Endothelial cell of umbilical vein (primary cell): ENCODE data around the gene GALR3. TPM values are rescaled to one million over a fixed set of nuclear protein-coding genes. Genes with fewer than 3 reads are reported as not detected.

ENCODE experiments used
- BruUV-seq: library from RNA; stranded (reverse); fragments of 400-500 nt; replicated peaks from 2 replicates; lab custom pipeline; 2021; lab: Mats Ljungman, UMichigan
- CTCF ChIA-PET: fragments of 300-600, 350-600 bp; sonication (Branson Sonifier 250); formaldehyde crosslinking; loops from one replicate; lab custom pipeline; 2021; ENCODE audit warnings: antibody characterized with exemption, inconsistent platforms; lab: Charles Lee
- POLR2A ChIA-PET: fragments of 300-600, 350-600 bp; sonication (Branson Sonifier 250); formaldehyde crosslinking; loops from one replicate; lab custom pipeline; 2021; ENCODE audit warnings: antibody characterized with exemption, inconsistent platforms; lab: Charles Lee
- DNase-seq: peaks from one replicate; pipeline ENCODE4 v3.0.0-alpha.2; 2011; ENCODE audit warnings: low read depth, low spot score
- FAIRE-seq: peaks from 2 replicates; lab custom pipeline; 2011; peaks lifted over from hg19 to GRCh38; lab: Jason Lieb, UNC
- H2AFZ ChIP-seq: 2 replicates; pipeline ENCODE4 v1.6.0; 2012; ENCODE audit warnings: low read depth, low read length, control low read depth, inconsistent platforms
- H3K27ac ChIP-seq: 2 replicates; pipeline ENCODE4 v1.5.1; 2011; ENCODE audit warnings: low read depth, mild to moderate bottlenecking, control low read depth, low read length, moderate library complexity; ENCODE audit not compliant: insufficient read depth
- H3K27me3 ChIP-seq, 2 experiments: 2 replicates each; pipeline versions ENCODE4 v1.6.0 to v1.6.1; 2011; ENCODE audit warnings: low read length in 2 of 2, mixed read lengths in 1 of 2; ENCODE audit not compliant: control insufficient read depth in 2 of 2, insufficient read depth in 2 of 2
- H3K36me3 ChIP-seq, 2 experiments: 2 replicates in 1 of 2; 3 replicates in 1 of 2; pipeline ENCODE4 v1.5.1; 2011; ENCODE audit warnings: low read length in 2 of 2, mild to moderate bottlenecking in 1 of 2, moderate library complexity in 1 of 2; ENCODE audit not compliant: control insufficient read depth in 2 of 2, insufficient read depth in 2 of 2; ENCODE audit errors: extremely low read depth in 1 of 2
- H3K4me1 ChIP-seq: 3 replicates; pipeline ENCODE4 v1.5.1; 2011; ENCODE audit warnings: mild to moderate bottlenecking, low read length; ENCODE audit not compliant: control insufficient read depth, insufficient read depth; ENCODE audit errors: extremely low read depth
- H3K4me2 ChIP-seq: 2 replicates; pipeline ENCODE4 v1.6.1; 2011; ENCODE audit warnings: low read length, control low read depth, mixed read lengths; ENCODE audit not compliant: insufficient read depth
- H3K4me3 ChIP-seq, 3 experiments: fragments of 200-600 bp in 1 of 3; sonication (generic), shearing (Covaris generic) in 1 of 3; replicated peaks in 1 of 3; 2 replicates each; pipeline ENCODE4 v1.5.1; 2011 to 2016; ENCODE audit warnings: control low read depth in 3 of 3, low read length in 3 of 3, mild to moderate bottlenecking in 2 of 3, inconsistent platforms in 1 of 3, low read depth in 1 of 3, moderate library complexity in 1 of 3; ENCODE audit not compliant: insufficient read depth in 1 of 3
- H3K79me2 ChIP-seq: 2 replicates; pipeline ENCODE4 v1.6.0; 2012; ENCODE audit warnings: low read length, inconsistent platforms; ENCODE audit not compliant: control insufficient read depth, insufficient read depth
- H3K9ac ChIP-seq: replicated peaks from 2 replicates; pipeline ENCODE3; 2011; ENCODE audit warnings: low read length, control low read depth; ENCODE audit not compliant: insufficient read depth; ENCODE audit errors: extremely low read depth
- H3K9me1 ChIP-seq: replicated peaks from 3 replicates; pipeline ENCODE4 v1.6.0; 2011; ENCODE audit warnings: mild to moderate bottlenecking, low read length; ENCODE audit not compliant: control insufficient read depth, insufficient read depth; ENCODE audit errors: extremely low read depth
- H3K9me3 ChIP-seq: replicated peaks from 2 replicates; pipeline ENCODE4 v1.5.1; 2012; ENCODE audit warnings: low read length, inconsistent platforms; ENCODE audit not compliant: control insufficient read depth, insufficient read depth
- H4K20me1 ChIP-seq: replicated peaks from 2 replicates; pipeline ENCODE3; 2011; ENCODE audit warnings: mild to moderate bottlenecking, low read length; ENCODE audit not compliant: control insufficient read depth, insufficient read depth; ENCODE audit errors: extremely low read depth
- FOS ChIP-seq: IDR thresholded peaks from 2 replicates; pipeline ENCODE4 v1.6.1; 2011; ENCODE audit warnings: mild to moderate bottlenecking, low read length, moderate library complexity, borderline replicate concordance; ENCODE audit not compliant: insufficient read depth
- GATA2 ChIP-seq: IDR thresholded peaks from 2 replicates; pipeline ENCODE4 v1.7.0; 2011; ENCODE audit warnings: low read depth, mild to moderate bottlenecking, moderate library complexity, mixed read lengths, low read length; ENCODE audit not compliant: insufficient read length, insufficient read depth
- POLR2A ChIP-seq: IDR thresholded peaks from 2 replicates; pipeline ENCODE4 v1.6.1; 2012; ENCODE audit warnings: low read depth, mild to moderate bottlenecking, control low read depth, low read length
- dilution Hi-C: fragments of 300-500 bp; cut with MboI; formaldehyde crosslinking; loops from one replicate; pipeline ENCODE4 v1.15.0; 2019; ENCODE audit warnings: low sequenced_read_pairs; ENCODE audit not compliant: extremely low pct_ligation_motif_present
- intact Hi-C: fragments of 100-400 bp; cut with micrococcal nuclease; formaldehyde crosslinking; loops from one replicate; pipeline ENCODE4 v1.10.0; 2022
- polyA plus RNA-seq, 4 experiments: library from polyadenylated mRNA; depleted of rRNA in 3 of 4; stranded (reverse) in 3 of 4; unstranded in 1 of 4; fragments of >200 nt; gene quantifications; 2 replicates each; pipeline versions ENCODE4 v1.2.1 to v1.2.3, GENCODE V29; 2011 to 2012; ENCODE audit warnings: missing spikeins in 1 of 4
- total RNA-seq: library from RNA; stranded (reverse); gene quantifications from 2 replicates; pipeline ENCODE4 v1.2.3, GENCODE V29; 2021
- TF ChIP-seq, protein P1 (sequence below), 2 donors: IDR thresholded peaks; 1 replicate in 1 of 2; 2 replicates in 1 of 2; pipeline ENCODE4 v1.5.1; 2011; ENCODE audit warnings: low read length in 2 of 2, mild to moderate bottlenecking in 2 of 2, moderate library complexity in 2 of 2, control low read depth in 1 of 2, inconsistent platforms in 1 of 2, low read depth in 1 of 2; ENCODE audit not compliant: insufficient read depth in 1 of 2; ENCODE audit errors: extremely low read depth in 1 of 2

The GALR3 gene
- total and polyA plus RNA-seq, 2 donors (not counting 3 experiments of a cell fraction or from before 2014, with no cell fraction given) = not detected

DNA sequence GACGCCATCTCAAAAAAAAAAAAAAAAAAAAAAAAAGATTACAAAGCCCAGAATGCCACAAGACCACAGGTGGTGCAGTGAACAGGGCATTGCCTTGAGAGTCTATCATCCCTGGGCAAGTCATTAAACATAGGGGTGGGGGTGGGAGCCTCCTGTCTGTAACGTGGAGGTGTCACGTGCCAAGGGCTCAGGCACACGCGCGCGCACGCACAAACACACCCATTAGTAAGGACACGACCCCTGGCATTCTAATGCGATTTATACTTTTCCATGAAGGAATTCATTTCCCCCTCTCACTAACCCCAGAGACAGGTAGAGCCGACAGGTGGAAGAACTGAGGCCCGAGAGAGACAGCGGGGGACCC is 21.3 kb upstream of the GALR3 start:
- H3K36me3 ChIP-seq = no peaks in the 10 kb centered on the region
- TF ChIP-seq GATA2 (no peak), POLR2A (no peak)
- ChIA-PET POLR2A (no interaction called here), CTCF (no interaction called here)
- no peak for DNase-seq
- no peaks in the 10 kb centered on the region for H4K20me1 ChIP-seq
- no peak overlapping the region for H3K9ac ChIP-seq
- H3K4me3 ChIP-seq = peak overlapping the region in 2 of 3 experiments; percentile 46 to 72
- no TSS peak for BruUV-seq
- peaks cover 29% of the 10 kb centered on the region for H3K4me1 ChIP-seq
- intact Hi-C loops (no loop called here), dilution Hi-C loops (no loop called here)
- no peaks in the 10 kb centered on the region for H3K27me3 ChIP-seq
- peaks cover 13% of the 10 kb centered on the region for H3K79me2 ChIP-seq
- FAIRE-seq = no peak
- H3K27ac ChIP-seq = no peak overlapping the region
- H2AFZ ChIP-seq = peak overlapping the region; percentile 87
- peak overlapping the region; percentile 92 for H3K4me2 ChIP-seq
- no peaks in the 10 kb centered on the region for H3K9me1 ChIP-seq
- no peaks in the 10 kb centered on the region for H3K9me3 ChIP-seq

DNA sequence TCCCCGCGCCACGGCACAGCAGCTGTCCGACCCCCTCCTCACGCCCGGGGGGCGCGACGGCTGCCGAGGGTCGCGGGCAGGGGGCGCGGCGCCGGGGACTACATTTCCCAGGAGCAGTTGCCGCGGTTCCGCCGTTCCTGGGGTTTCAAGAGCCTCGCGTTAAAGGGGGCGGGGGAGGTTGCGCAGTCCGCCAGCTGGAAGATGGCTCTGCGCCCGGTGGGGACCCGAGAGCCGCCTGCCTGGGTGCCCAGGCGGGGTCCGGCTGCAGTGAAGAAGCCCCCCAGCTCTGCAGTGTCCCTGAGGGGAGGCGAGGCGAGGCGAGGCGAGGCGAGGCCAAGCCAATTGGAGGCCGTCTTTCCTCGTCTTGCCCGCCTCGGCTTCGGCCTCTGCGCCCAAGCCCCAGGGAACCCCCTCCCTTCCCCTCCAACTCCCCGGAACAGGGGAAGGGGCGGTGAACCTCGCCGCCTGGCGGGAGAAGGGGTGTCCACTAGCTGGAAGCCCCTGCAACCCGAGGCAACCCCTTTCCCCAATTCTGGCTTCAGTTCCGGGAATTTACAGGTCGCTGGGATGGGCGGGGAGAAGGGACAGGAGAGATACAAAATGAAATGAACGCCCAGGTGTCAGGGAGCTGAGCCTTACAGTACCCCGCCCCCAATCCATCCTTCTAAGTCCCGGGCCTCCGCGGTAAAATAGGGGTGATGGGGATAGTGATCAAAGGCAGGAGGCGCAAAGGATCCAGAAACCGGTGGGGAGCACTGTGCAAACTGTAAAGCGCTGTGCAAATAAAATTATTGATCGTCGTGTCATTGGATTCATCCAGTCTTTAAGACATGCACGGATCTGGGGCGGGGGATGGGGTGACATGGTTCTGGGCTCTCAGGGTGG is 20.6 kb upstream of the GALR3 start:
- peak; percentile 51 for DNase-seq
- intact Hi-C loops = no loop called here

More for the DNA sequence above, 20.6 kb upstream of the GALR3 start:
- peak overlapping the region; percentile 87 for H2AFZ ChIP-seq
- dilution Hi-C loops = no loop called here
- H3K9me1 ChIP-seq = no peaks in the 10 kb centered on the region
- no TSS peak for BruUV-seq
- H3K4me3 ChIP-seq = peak overlapping the region; percentile 46 to 72 (median 66)
- ChIA-PET POLR2A (no interaction called here), CTCF (no interaction called here)
- no peaks in the 10 kb centered on the region for H3K27me3 ChIP-seq
- H3K36me3 ChIP-seq = no peaks in the 10 kb centered on the region
- FAIRE-seq = peak; percentile 15
- H3K9ac ChIP-seq = peak overlapping the region; percentile 52
- H3K4me2 ChIP-seq = peak overlapping the region; percentile 92
- TF ChIP-seq POLR2A = no peak
- TF ChIP-seq, protein P1, sequence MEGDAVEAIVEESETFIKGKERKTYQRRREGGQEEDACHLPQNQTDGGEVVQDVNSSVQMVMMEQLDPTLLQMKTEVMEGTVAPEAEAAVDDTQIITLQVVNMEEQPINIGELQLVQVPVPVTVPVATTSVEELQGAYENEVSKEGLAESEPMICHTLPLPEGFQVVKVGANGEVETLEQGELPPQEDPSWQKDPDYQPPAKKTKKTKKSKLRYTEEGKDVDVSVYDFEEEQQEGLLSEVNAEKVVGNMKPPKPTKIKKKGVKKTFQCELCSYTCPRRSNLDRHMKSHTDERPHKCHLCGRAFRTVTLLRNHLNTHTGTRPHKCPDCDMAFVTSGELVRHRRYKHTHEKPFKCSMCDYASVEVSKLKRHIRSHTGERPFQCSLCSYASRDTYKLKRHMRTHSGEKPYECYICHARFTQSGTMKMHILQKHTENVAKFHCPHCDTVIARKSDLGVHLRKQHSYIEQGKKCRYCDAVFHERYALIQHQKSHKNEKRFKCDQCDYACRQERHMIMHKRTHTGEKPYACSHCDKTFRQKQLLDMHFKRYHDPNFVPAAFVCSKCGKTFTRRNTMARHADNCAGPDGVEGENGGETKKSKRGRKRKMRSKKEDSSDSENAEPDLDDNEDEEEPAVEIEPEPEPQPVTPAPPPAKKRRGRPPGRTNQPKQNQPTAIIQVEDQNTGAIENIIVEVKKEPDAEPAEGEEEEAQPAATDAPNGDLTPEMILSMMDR (IDR thresholded peaks at IDR 0.05; ENCODE audit: extremely low read depth in 1 of 2, insufficient read depth in 1 of 2, low read depth in 1 of 2, low read length in 2 of 2) = no peak
- no peak for TF ChIP-seq FOS
- H3K4me1 ChIP-seq = peaks cover 31% of the 10 kb centered on the region
- H3K27ac ChIP-seq = no peak overlapping the region
- no peaks in the 10 kb centered on the region for H3K9me3 ChIP-seq
- no peaks in the 10 kb centered on the region for H4K20me1 ChIP-seq
- peaks cover 13% of the 10 kb centered on the region for H3K79me2 ChIP-seq
